H9 (cell line): ENCODE results near the gene ODC1. TPM values are rescaled to one million over a fixed set of nuclear protein-coding genes. Genes with fewer than 3 reads are reported as not detected.

Experiments
- DNase-seq: peaks from one replicate; pipeline ENCODE4 v3.0.0-alpha.2; 2017
- H2AFZ ChIP-seq: one replicate; pipeline ENCODE4 v1.6.1; 2013; ENCODE audit warnings: mild to moderate bottlenecking, low read length, control low read depth, moderate library complexity
- H2AK5ac ChIP-seq: 2 replicates; pipeline ENCODE4 v1.6.1; 2013; ENCODE audit warnings: low read length, control low read depth, mixed read lengths; ENCODE audit not compliant: insufficient read length
- H2BK120ac ChIP-seq: one replicate; pipeline ENCODE4 v1.6.1; 2013; ENCODE audit warnings: low read depth, mild to moderate bottlenecking, low read length, control low read depth, inconsistent platforms; ENCODE audit not compliant: poor library complexity, severe bottlenecking
- H2BK12ac ChIP-seq: 2 replicates; pipeline ENCODE4 v1.6.1; 2013; ENCODE audit warnings: low read length, control low read depth, mixed read lengths, low read depth; ENCODE audit not compliant: insufficient read length
- H2BK15ac ChIP-seq: 2 replicates; pipeline ENCODE4 v1.6.1; 2013; ENCODE audit warnings: low read depth, low read length, control low read depth
- H2BK20ac ChIP-seq: one replicate; pipeline ENCODE4 v1.6.1; 2013; ENCODE audit warnings: low read depth, mild to moderate bottlenecking, low read length, control low read depth, inconsistent platforms; ENCODE audit not compliant: poor library complexity, severe bottlenecking
- H2BK5ac ChIP-seq: 2 replicates; pipeline ENCODE4 v1.6.1; 2013; ENCODE audit warnings: low read length, control low read depth, mixed read lengths; ENCODE audit not compliant: insufficient read length
- H3K14ac ChIP-seq: 2 replicates; pipeline ENCODE4 v1.6.1; 2013; ENCODE audit warnings: low read length, control low read depth; ENCODE audit not compliant: insufficient read depth
- H3K18ac ChIP-seq: 2 replicates; pipeline ENCODE4 v1.6.1; 2013; ENCODE audit warnings: low read depth, mild to moderate bottlenecking, mixed read lengths, low read length, control low read depth; ENCODE audit not compliant: insufficient read length
- H3K23ac ChIP-seq: 2 replicates; pipeline ENCODE4 v1.6.1; 2013; ENCODE audit warnings: low read length, control low read depth, mixed read lengths, low read depth; ENCODE audit not compliant: insufficient read length
- H3K23me2 ChIP-seq: 2 replicates; pipeline ENCODE4 v1.6.1; 2013; ENCODE audit warnings: low read depth, mild to moderate bottlenecking, mixed read lengths, low read length, control low read depth; ENCODE audit not compliant: insufficient read length, poor library complexity, severe bottlenecking
- H3K27ac ChIP-seq: 2 replicates; pipeline ENCODE4 v1.5.1; 2013; ENCODE audit warnings: low read length, control low read depth, mixed read lengths, low read depth; ENCODE audit not compliant: insufficient read length
- H3K27me3 ChIP-seq: 2 replicates; pipeline ENCODE4 v1.6.1; 2013; ENCODE audit warnings: low read length, control low read depth, inconsistent platforms; ENCODE audit not compliant: insufficient read depth
- H3K4ac ChIP-seq: 2 replicates; pipeline ENCODE4 v1.6.1; 2013; ENCODE audit warnings: low read depth, mild to moderate bottlenecking, control low read depth, inconsistent platforms, low read length, moderate library complexity
- H3K4me1 ChIP-seq: 2 replicates; pipeline ENCODE4 v1.6.1; 2013; ENCODE audit warnings: low read length, control low read depth, inconsistent platforms; ENCODE audit not compliant: insufficient read depth
- H3K4me2 ChIP-seq: 2 replicates; pipeline ENCODE4 v1.6.1; 2013; ENCODE audit warnings: low read length, control low read depth, mixed read lengths; ENCODE audit not compliant: insufficient read length, insufficient read depth
- H3K56ac ChIP-seq: 2 replicates; pipeline ENCODE4 v1.6.1; 2013; ENCODE audit warnings: low read depth, mild to moderate bottlenecking, mixed read lengths, low read length, control low read depth; ENCODE audit not compliant: insufficient read length
- H3K79me1 ChIP-seq: 2 replicates; pipeline ENCODE4 v1.6.1; 2013; ENCODE audit warnings: low read depth, mild to moderate bottlenecking, moderate library complexity, low read length, control low read depth, inconsistent platforms; ENCODE audit not compliant: insufficient read depth, poor library complexity, severe bottlenecking
- H3K79me2 ChIP-seq: 2 replicates; pipeline ENCODE4 v1.6.1; 2013; ENCODE audit warnings: low read length, control low read depth, inconsistent platforms; ENCODE audit not compliant: insufficient read depth
- H3K9ac ChIP-seq: 2 replicates; pipeline ENCODE4 v1.6.1; 2013; ENCODE audit warnings: low read length, control low read depth, mixed read lengths; ENCODE audit not compliant: insufficient read length; ENCODE audit errors: extremely low read depth
- H3K9me3 ChIP-seq: one replicate; pipeline ENCODE4 v1.6.1; 2013; ENCODE audit warnings: low read depth, low read length, inconsistent platforms; ENCODE audit not compliant: control insufficient read depth
- H3T11ph ChIP-seq: one replicate; pipeline ENCODE4 v1.6.1; 2013; ENCODE audit warnings: mild to moderate bottlenecking, low read length, control low read depth, inconsistent platforms
- H4K20me1 ChIP-seq: one replicate; pipeline ENCODE4 v1.6.1; 2013; ENCODE audit not compliant: control insufficient read depth, insufficient read length, insufficient read depth
- H4K5ac ChIP-seq: 2 replicates; pipeline ENCODE4 v1.6.1; 2013; ENCODE audit warnings: low read depth, mild to moderate bottlenecking, mixed read lengths, low read length, control low read depth; ENCODE audit not compliant: insufficient read length
- H4K8ac ChIP-seq: replicated peaks from 2 replicates; pipeline ENCODE4 v1.6.1; 2013; ENCODE audit warnings: low read length, control low read depth, mixed read lengths, low read depth; ENCODE audit not compliant: insufficient read length
- H4K91ac ChIP-seq: 2 replicates; pipeline ENCODE4 v1.6.1; 2013; ENCODE audit warnings: low read depth, mild to moderate bottlenecking, moderate library complexity, mixed read lengths, low read length, control low read depth; ENCODE audit not compliant: insufficient read length
- H3K27ac Mint-ChIP-seq, 3 experiments: 2 replicates in 2 of 3; 3 replicates in 1 of 3; pipeline ENCODE4 v1.8.0; 2020 to 2021; ENCODE audit warnings: mixed read lengths in 3 of 3, mild to moderate bottlenecking in 1 of 3, moderate library complexity in 1 of 3
- H3K27me3 Mint-ChIP-seq: 2 replicates; pipeline ENCODE4 v1.8.0; 2021; ENCODE audit warnings: low read depth, mild to moderate bottlenecking, moderate library complexity, mixed read lengths
- H3K36me3 Mint-ChIP-seq, 3 experiments: 2 replicates in 2 of 3; 3 replicates in 1 of 3; pipeline ENCODE4 v1.8.0; 2020 to 2021; ENCODE audit warnings: low read depth in 3 of 3, mixed read lengths in 3 of 3; ENCODE audit not compliant: insufficient read depth in 1 of 3
- H3K4me1 Mint-ChIP-seq, 2 experiments: 2 replicates each; pipeline ENCODE4 v1.8.0; 2020; ENCODE audit warnings: mixed read lengths in 2 of 2
- H3K4me3 Mint-ChIP-seq, 2 experiments: 2 replicates in 1 of 2; 3 replicates in 1 of 2; pipeline ENCODE4 v1.8.0; 2020 to 2021; ENCODE audit warnings: mild to moderate bottlenecking in 2 of 2, mixed read lengths in 2 of 2, moderate library complexity in 1 of 2
- H3K9me3 Mint-ChIP-seq, 2 experiments: 2 replicates in 1 of 2; 3 replicates in 1 of 2; pipeline ENCODE4 v1.8.0; 2020; ENCODE audit warnings: mild to moderate bottlenecking in 2 of 2, mixed read lengths in 2 of 2, moderate library complexity in 1 of 2
- WGBS: extraction: QIAGEN DNeasy Blood & Tissue Kit; methylation state at CpG from one replicate; pipeline ENCODE4 v1.1.7; 2013; ENCODE audit warnings: missing lambda C conversion rate, low lambda C conversion rate, mixed read lengths; ENCODE audit not compliant: insufficient read length; ENCODE audit errors: extremely low coverage; 5-methylcytosine and 5-hydroxymethylcytosine counted together
- total RNA-seq: library from RNA; stranded (reverse); gene quantifications from 2 replicates; pipeline ENCODE4 v1.2.1, GENCODE V29; 2021
- TF ChIP-seq, protein P1 (sequence below): fragments of 200-600 bp; sonication (generic); conservative IDR thresholded peaks from 3 replicates; pipeline ENCODE4 v1.8.0; 2021; ENCODE audit warnings: antibody characterized with exemption, mild to moderate bottlenecking

ODC1 gene
- total RNA-seq, 1 experiment from 2014 or later: 48.3 TPM

DNA sequence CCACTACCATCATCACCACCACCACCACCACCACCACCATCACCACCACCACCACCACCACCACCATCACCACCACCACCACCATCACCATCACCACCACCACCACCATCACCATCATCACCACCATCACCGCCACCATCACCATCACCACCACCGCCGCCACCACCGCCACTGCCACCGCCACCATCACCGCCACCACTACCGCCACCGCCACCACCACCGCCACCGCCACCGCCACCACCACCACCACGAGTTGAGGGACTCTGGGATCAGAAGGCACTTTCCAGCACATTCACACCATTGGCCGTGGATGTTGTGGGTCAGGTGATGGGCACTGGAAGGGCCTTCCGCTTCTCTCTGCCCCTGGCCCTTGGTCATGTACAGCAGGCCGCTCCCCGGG lies 48.8 kb downstream of the ODC1 start:
- Histone ChIP-seq H2BK120ac (no peak overlapping the region), H2BK5ac (no peak overlapping the region), H3K27ac (no peak overlapping the region), H3K4ac (no peak overlapping the region), H3K4me2 (no peak overlapping the region), H4K91ac (no peak overlapping the region), H2AK5ac (no peak overlapping the region), H3K18ac (no peak overlapping the region), H3K27me3 (no peaks in the 10 kb centered on the region), H2BK12ac (no peak overlapping the region), H3K79me1 (no peaks in the 10 kb centered on the region), H3K79me2 (no peaks in the 10 kb centered on the region), H3K56ac (no peak overlapping the region), H4K20me1 (no peaks in the 10 kb centered on the region), H3K9ac (no peak overlapping the region), H3K23me2 (no peaks in the 10 kb centered on the region), H3K14ac (no peak overlapping the region), H3K9me3 (no peaks in the 10 kb centered on the region), H3K23ac (no peak overlapping the region), H4K8ac (no peak overlapping the region), H2BK20ac (no peak overlapping the region), H4K5ac (no peak overlapping the region), H2BK15ac (no peak overlapping the region), H3K4me1 (no peaks in the 10 kb centered on the region), H3T11ph (no peak overlapping the region), H2AFZ (no peak overlapping the region)
- H3K27me3 Mint-ChIP-seq: peaks cover 2% of the 10 kb centered on the region
- DNase-seq: no peak
- H3K4me1 Mint-ChIP-seq: peaks cover 9 to 14% of the 10 kb centered on the region in 2 experiments
- no peak overlapping the region for H3K4me3 Mint-ChIP-seq
- peaks cover 0 to 12% (median 9%) of the 10 kb centered on the region in 3 experiments; a peak in 5 of 7 replicates for H3K36me3 Mint-ChIP-seq
- WGBS: 80% methylated on average over 5 of the region's 16 CpGs
- TF ChIP-seq, protein P1, sequence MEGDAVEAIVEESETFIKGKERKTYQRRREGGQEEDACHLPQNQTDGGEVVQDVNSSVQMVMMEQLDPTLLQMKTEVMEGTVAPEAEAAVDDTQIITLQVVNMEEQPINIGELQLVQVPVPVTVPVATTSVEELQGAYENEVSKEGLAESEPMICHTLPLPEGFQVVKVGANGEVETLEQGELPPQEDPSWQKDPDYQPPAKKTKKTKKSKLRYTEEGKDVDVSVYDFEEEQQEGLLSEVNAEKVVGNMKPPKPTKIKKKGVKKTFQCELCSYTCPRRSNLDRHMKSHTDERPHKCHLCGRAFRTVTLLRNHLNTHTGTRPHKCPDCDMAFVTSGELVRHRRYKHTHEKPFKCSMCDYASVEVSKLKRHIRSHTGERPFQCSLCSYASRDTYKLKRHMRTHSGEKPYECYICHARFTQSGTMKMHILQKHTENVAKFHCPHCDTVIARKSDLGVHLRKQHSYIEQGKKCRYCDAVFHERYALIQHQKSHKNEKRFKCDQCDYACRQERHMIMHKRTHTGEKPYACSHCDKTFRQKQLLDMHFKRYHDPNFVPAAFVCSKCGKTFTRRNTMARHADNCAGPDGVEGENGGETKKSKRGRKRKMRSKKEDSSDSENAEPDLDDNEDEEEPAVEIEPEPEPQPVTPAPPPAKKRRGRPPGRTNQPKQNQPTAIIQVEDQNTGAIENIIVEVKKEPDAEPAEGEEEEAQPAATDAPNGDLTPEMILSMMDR: no peak
- H3K27ac Mint-ChIP-seq: no peak overlapping the region
- H3K9me3 Mint-ChIP-seq: peaks cover 3 to 12% of the 10 kb centered on the region in 2 experiments
